ENCODE results near the gene GKAP1.

- TF ChIP-seq EZH2 (IDR thresholded peaks at IDR 0.05; ENCODE audit: borderline replicate concordance) (no peak), CTCF (IDR thresholded peaks at IDR 0.05; ENCODE audit: poor library complexity) (no peak), EZH2phosphoT487 (IDR thresholded peaks at IDR 0.05; ENCODE audit: low read depth, severe bottlenecking, unreplicated experiment) (no peak)
These were observed 110.1 kb downstream of the GKAP1 start for GRCh38 chr9:83707518-83707767.
